Ishikawa (cell line): ENCODE measurements around the gene KRTAP10-5.

Experiments used
- CEBPB ChIP-seq: IDR thresholded peaks from 2 replicates; pipeline ENCODE4 v1.6.1; 2012
- CREB1 ChIP-seq: IDR thresholded peaks from 2 replicates; pipeline ENCODE4 v1.6.1; 2012; ENCODE audit warnings: low read depth
- EGR1 ChIP-seq: IDR thresholded peaks from 2 replicates; pipeline ENCODE4 v1.6.1; 2012
- EP300 ChIP-seq: IDR thresholded peaks from 2 replicates; pipeline ENCODE4 v1.6.1; 2012; ENCODE audit warnings: borderline replicate concordance
- FOXM1 ChIP-seq: IDR thresholded peaks from 2 replicates; pipeline ENCODE4 v1.6.1; 2012; ENCODE audit warnings: low read depth, borderline replicate concordance
- MAX ChIP-seq: IDR thresholded peaks from 2 replicates; pipeline ENCODE4 v1.6.1; 2012
- NFIC ChIP-seq: IDR thresholded peaks from 2 replicates; pipeline ENCODE4 v1.6.1; 2012
- RAD21 ChIP-seq: IDR thresholded peaks from 2 replicates; pipeline ENCODE4 v1.6.1; 2012; ENCODE audit warnings: low read depth
- TAF1 ChIP-seq: IDR thresholded peaks from 2 replicates; pipeline ENCODE4 v1.6.1; 2012; ENCODE audit warnings: low read depth, mild to moderate bottlenecking
- TCF12 ChIP-seq: IDR thresholded peaks from 2 replicates; pipeline ENCODE4 v1.6.1; 2012; ENCODE audit warnings: low read depth
- TEAD4 ChIP-seq: IDR thresholded peaks from 2 replicates; pipeline ENCODE4 v1.6.1; 2012
- YY1 ChIP-seq: IDR thresholded peaks from 2 replicates; pipeline ENCODE4 v1.6.1; 2012; ENCODE audit warnings: low read depth
- ZBTB7A ChIP-seq: IDR thresholded peaks from 2 replicates; pipeline ENCODE4 v1.6.1; 2012; ENCODE audit warnings: low read depth
- TF ChIP-seq, protein P1 (sequence below): IDR thresholded peaks from 2 replicates; pipeline ENCODE4 v1.6.1; 2012
- TF ChIP-seq, protein P2 (sequence below): IDR thresholded peaks from 2 replicates; pipeline ENCODE4 v1.6.1; 2012; ENCODE audit warnings: low read depth, mild to moderate bottlenecking

Gene KRTAP10-5

DNA sequence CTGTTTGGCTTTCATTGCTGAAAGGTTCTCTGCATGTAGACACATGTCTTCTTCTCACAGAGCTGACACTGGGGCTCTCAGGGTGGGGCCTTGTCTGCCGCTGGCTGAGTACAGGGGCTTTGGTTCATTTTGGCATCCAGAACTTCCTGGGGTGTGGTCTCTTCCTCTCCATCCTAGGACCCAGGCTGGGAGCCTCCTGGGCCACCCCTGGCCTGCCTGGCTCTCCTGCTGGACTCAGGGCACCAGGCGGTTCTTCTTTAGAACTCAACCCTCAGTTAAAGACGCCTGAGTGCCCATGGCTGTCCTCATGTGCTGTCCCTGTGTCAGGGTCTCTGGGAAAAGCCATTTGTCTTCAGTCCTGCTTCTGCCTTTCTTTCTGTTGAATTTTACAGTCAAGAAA is 5.5 kb upstream of the KRTAP10-5 start:
- TF ChIP-seq CEBPB (no peak), MAX (no peak), ZBTB7A (no peak), YY1 (no peak), FOXM1 (no peak), TCF12 (no peak), CREB1 (no peak), RAD21 (no peak), TEAD4 (no peak), EP300 (no peak), NFIC (no peak), EGR1 (no peak), TAF1 (no peak)
- TF ChIP-seq, protein P1, sequence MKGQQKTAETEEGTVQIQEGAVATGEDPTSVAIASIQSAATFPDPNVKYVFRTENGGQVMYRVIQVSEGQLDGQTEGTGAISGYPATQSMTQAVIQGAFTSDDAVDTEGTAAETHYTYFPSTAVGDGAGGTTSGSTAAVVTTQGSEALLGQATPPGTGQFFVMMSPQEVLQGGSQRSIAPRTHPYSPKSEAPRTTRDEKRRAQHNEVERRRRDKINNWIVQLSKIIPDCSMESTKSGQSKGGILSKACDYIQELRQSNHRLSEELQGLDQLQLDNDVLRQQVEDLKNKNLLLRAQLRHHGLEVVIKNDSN, result no peak
- TF ChIP-seq, protein P2, sequence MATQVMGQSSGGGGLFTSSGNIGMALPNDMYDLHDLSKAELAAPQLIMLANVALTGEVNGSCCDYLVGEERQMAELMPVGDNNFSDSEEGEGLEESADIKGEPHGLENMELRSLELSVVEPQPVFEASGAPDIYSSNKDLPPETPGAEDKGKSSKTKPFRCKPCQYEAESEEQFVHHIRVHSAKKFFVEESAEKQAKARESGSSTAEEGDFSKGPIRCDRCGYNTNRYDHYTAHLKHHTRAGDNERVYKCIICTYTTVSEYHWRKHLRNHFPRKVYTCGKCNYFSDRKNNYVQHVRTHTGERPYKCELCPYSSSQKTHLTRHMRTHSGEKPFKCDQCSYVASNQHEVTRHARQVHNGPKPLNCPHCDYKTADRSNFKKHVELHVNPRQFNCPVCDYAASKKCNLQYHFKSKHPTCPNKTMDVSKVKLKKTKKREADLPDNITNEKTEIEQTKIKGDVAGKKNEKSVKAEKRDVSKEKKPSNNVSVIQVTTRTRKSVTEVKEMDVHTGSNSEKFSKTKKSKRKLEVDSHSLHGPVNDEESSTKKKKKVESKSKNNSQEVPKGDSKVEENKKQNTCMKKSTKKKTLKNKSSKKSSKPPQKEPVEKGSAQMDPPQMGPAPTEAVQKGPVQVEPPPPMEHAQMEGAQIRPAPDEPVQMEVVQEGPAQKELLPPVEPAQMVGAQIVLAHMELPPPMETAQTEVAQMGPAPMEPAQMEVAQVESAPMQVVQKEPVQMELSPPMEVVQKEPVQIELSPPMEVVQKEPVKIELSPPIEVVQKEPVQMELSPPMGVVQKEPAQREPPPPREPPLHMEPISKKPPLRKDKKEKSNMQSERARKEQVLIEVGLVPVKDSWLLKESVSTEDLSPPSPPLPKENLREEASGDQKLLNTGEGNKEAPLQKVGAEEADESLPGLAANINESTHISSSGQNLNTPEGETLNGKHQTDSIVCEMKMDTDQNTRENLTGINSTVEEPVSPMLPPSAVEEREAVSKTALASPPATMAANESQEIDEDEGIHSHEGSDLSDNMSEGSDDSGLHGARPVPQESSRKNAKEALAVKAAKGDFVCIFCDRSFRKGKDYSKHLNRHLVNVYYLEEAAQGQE, result no peak

DNA sequence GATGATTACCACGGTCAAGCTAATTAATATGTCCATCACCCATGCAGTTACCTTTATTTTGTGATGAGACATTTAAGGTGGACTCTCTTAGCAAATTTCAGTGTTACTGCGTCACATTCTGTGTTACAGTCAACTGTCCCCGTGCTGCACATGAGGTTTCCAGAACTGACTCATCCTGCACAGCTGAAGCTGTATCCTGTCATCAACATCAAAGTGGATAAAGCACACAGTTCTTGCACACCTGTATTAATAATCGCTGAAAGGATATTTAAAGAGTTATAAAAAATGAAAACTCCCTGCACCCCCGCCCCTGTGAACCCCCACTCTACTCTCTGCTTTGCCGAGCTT is 3.4 kb upstream of the KRTAP10-5 start:
- TF ChIP-seq RAD21 (no peak), MAX (no peak), TCF12 (no peak), TAF1 (no peak), NFIC (no peak), TEAD4 (no peak), EP300 (no peak), YY1 (no peak), CREB1 (no peak), FOXM1 (no peak), EGR1 (no peak), ZBTB7A (no peak), CEBPB (no peak)
- TF ChIP-seq, protein P1, result no peak
- TF ChIP-seq, protein P2, result no peak

- TF ChIP-seq ZBTB7A (no peak), FOXM1 (no peak), CREB1 (no peak)
- TF ChIP-seq, protein P2, result no peak
Measured at GRCh38 chr21:44583089-44583799, 2.8 kb upstream of the KRTAP10-5 start.

- TF ChIP-seq, protein P1, result no peak
- TF ChIP-seq NFIC (no peak), MAX (no peak), CREB1 (no peak), TAF1 (no peak), FOXM1 (no peak), CEBPB (no peak), RAD21 (no peak), YY1 (no peak), EGR1 (no peak), TEAD4 (no peak), ZBTB7A (no peak)
- TF ChIP-seq, protein P2, result no peak
Measured at GRCh38 chr21:44582055-44582454, 1.7 kb upstream of the KRTAP10-5 start.
